Testis (tissue), 2 donors: ENCODE data around the gene TMIGD2.

Source experiments
- POLR2A ChIP-seq: fragments of 450-650 bp; IDR thresholded peaks from one replicate; pipeline ENCODE4 v1.6.1; 2017; ENCODE audit warnings: antibody characterized with exemption, mild to moderate bottlenecking, moderate library complexity
- TF ChIP-seq, protein P1 (sequence below), 3 experiments: fragments of 450-650 bp in 2 of 3; fragments of 200-600 bp in 1 of 3; sonication (generic) in 1 of 3; IDR thresholded peaks; one replicate each; pipeline ENCODE4 v1.5.1; 2016 to 2019; ENCODE audit warnings: antibody characterized with exemption in 3 of 3, mild to moderate bottlenecking in 2 of 3, moderate library complexity in 1 of 3

- TF ChIP-seq, protein P1, sequence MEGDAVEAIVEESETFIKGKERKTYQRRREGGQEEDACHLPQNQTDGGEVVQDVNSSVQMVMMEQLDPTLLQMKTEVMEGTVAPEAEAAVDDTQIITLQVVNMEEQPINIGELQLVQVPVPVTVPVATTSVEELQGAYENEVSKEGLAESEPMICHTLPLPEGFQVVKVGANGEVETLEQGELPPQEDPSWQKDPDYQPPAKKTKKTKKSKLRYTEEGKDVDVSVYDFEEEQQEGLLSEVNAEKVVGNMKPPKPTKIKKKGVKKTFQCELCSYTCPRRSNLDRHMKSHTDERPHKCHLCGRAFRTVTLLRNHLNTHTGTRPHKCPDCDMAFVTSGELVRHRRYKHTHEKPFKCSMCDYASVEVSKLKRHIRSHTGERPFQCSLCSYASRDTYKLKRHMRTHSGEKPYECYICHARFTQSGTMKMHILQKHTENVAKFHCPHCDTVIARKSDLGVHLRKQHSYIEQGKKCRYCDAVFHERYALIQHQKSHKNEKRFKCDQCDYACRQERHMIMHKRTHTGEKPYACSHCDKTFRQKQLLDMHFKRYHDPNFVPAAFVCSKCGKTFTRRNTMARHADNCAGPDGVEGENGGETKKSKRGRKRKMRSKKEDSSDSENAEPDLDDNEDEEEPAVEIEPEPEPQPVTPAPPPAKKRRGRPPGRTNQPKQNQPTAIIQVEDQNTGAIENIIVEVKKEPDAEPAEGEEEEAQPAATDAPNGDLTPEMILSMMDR (IDR thresholded peaks at IDR 0.05): no peak
- no peak for TF ChIP-seq POLR2A
Measured at GRCh38 chr19:4305257-4305612, 3.0 kb upstream of the TMIGD2 start.
